KMS-11 (cell line): ENCODE measurements around the gene GRIA1.

Experiments used
- H2AFZ ChIP-seq: fragments of 200-600 bp; sonication (generic); 2 replicates; pipeline ENCODE4 v1.6.1; 2016; ENCODE audit warnings: antibody characterized with exemption, mixed run types, low read depth
- H3K27ac ChIP-seq: fragments of 200-600 bp; sonication (generic); 2 replicates; pipeline ENCODE4 v1.6.1; 2016; ENCODE audit warnings: mild to moderate bottlenecking, mixed run types
- H3K27me3 ChIP-seq: fragments of 200-600 bp; sonication (generic); 2 replicates; pipeline ENCODE4 v1.6.1; 2017; ENCODE audit warnings: mild to moderate bottlenecking, low read depth, mixed run types, moderate library complexity; ENCODE audit not compliant: insufficient read depth
- H3K36me3 ChIP-seq: fragments of 200-600 bp; sonication (generic); 2 replicates; pipeline ENCODE4 v1.6.1; 2017; ENCODE audit warnings: mild to moderate bottlenecking, mixed run types; ENCODE audit not compliant: insufficient read depth
- H3K4me1 ChIP-seq: fragments of 200-600 bp; sonication (generic); 2 replicates; pipeline ENCODE4 v1.6.1; 2016; ENCODE audit warnings: mild to moderate bottlenecking, low read depth, mixed run types; ENCODE audit not compliant: poor library complexity, severe bottlenecking
- H3K4me2 ChIP-seq: fragments of 200-600 bp; sonication (generic); 2 replicates; pipeline ENCODE4 v1.7.0; 2016; ENCODE audit warnings: mild to moderate bottlenecking, mixed run types
- H3K4me3 ChIP-seq: fragments of 200-600 bp; sonication (generic); IDR thresholded peaks from 2 replicates; pipeline ENCODE4 v1.6.1; 2017; ENCODE audit warnings: low read depth, low read length, mixed read lengths; ENCODE audit not compliant: insufficient read depth
- H3K79me2 ChIP-seq: fragments of 200-600 bp; sonication (generic); 2 replicates; pipeline ENCODE4 v1.6.1; 2016; ENCODE audit warnings: low read depth, mixed run types; ENCODE audit not compliant: insufficient read depth
- H3K9ac ChIP-seq: fragments of 200-600 bp; sonication (generic); 2 replicates; pipeline ENCODE4 v1.6.1; 2016; ENCODE audit warnings: mild to moderate bottlenecking, mixed run types
- H4K20me1 ChIP-seq: fragments of 200-600 bp; sonication (generic); 2 replicates; pipeline ENCODE4 v1.6.1; 2016; ENCODE audit warnings: mild to moderate bottlenecking, mixed run types; ENCODE audit not compliant: insufficient read depth
- TF ChIP-seq, protein P1 (sequence below): fragments of 200-600 bp; sonication (generic); conservative IDR thresholded peaks from 2 replicates; pipeline ENCODE4 v1.6.1; 2017; ENCODE audit warnings: low read depth, mild to moderate bottlenecking, antibody characterized with exemption, low read length, moderate library complexity, mixed read lengths

Gene GRIA1

DNA sequence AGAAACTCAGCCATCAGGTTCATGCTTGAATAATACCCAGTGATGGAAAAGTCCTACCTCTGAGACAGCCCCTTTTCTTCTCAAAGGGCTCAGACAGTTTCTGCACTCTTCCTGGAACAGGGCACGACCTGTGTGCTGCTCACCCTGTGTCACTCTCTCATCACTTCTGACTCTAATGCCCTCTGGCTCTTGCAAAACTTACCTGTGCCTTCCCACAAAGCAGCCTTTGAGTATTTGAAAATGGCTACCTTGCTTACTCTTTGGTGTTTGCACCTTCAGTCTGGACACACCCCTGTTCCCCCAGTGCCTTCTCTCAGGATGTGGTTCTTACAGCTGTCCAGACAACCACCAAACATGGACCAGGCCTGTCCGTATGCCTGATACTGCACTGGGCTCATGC is 171.4 kb downstream of the GRIA1 start:
- H3K36me3 ChIP-seq = no peaks in the 10 kb centered on the region
- H3K4me2 ChIP-seq = no peak overlapping the region
- TF ChIP-seq, protein P1, sequence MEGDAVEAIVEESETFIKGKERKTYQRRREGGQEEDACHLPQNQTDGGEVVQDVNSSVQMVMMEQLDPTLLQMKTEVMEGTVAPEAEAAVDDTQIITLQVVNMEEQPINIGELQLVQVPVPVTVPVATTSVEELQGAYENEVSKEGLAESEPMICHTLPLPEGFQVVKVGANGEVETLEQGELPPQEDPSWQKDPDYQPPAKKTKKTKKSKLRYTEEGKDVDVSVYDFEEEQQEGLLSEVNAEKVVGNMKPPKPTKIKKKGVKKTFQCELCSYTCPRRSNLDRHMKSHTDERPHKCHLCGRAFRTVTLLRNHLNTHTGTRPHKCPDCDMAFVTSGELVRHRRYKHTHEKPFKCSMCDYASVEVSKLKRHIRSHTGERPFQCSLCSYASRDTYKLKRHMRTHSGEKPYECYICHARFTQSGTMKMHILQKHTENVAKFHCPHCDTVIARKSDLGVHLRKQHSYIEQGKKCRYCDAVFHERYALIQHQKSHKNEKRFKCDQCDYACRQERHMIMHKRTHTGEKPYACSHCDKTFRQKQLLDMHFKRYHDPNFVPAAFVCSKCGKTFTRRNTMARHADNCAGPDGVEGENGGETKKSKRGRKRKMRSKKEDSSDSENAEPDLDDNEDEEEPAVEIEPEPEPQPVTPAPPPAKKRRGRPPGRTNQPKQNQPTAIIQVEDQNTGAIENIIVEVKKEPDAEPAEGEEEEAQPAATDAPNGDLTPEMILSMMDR = no peak

DNA sequence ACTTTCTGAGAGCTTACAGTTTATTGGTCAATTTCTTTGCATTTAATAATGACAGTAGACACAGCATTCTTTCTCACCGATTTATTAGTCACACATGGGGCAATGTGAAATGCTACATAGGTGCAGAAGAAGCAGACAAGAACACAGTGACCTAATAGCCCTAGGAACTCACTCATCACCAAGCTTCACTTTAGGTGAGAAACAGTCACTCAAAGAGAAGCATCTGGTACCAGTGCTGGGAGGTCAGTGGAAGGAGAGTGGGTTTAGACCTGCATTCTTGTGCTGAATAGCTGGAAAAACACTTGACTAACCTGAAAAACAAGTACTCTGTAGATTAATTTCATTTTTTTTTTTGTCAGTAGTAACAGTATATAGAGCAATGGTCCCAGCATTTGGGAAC is 179.6 kb downstream of the GRIA1 start:
- no peak overlapping the region for H2AFZ ChIP-seq
- H3K4me2 ChIP-seq = no peak overlapping the region

More for the DNA sequence above, 171.4 kb downstream of the GRIA1 start:
- Histone ChIP-seq H3K27ac (no peak overlapping the region), H3K79me2 (no peaks in the 10 kb centered on the region), H3K9ac (no peak overlapping the region), H4K20me1 (no peaks in the 10 kb centered on the region), H2AFZ (no peak overlapping the region), H3K27me3 (no peaks in the 10 kb centered on the region), H3K4me3 (no peak overlapping the region), H3K4me1 (no peaks in the 10 kb centered on the region)

DNA sequence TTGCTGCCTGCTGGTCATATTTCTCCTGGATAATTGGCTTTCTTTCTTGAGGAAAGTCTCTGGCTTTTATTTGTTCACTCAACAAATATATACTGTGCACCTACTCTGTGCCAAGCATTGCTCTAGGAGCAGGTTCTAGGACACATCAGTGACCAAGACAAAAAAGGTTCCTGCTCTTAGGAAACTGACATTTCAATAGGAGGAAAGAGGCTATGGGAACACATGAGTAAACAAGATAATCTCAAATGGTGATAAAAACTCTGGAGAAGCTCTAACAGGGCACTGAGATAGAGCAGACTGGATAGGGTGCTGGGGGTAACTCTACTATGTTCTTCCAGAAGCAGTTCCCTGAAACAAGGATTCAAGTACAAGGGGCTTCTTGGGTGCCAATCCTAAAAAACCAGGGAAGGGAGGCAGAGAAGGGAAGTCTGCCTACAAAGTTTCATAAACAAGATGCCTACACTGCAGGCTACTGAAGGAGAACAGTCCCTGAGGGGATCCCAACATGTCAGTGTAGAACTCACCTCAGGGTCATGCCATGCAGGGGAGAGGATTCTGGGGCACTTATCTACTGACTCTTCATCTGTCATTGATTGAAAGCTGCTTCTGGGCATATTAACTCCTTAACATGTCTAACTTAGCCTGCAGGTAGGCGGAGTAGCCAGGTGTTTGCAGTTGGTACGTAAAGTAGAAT is 181.3 kb downstream of the GRIA1 start:
- Histone ChIP-seq H3K36me3 (no peaks in the 10 kb centered on the region), H3K79me2 (no peaks in the 10 kb centered on the region), H3K4me2 (no peak overlapping the region), H3K4me1 (no peaks in the 10 kb centered on the region), H3K27me3 (no peaks in the 10 kb centered on the region), H3K9ac (no peak overlapping the region), H2AFZ (no peak overlapping the region), H3K27ac (no peak overlapping the region), H3K4me3 (no peak overlapping the region), H4K20me1 (no peaks in the 10 kb centered on the region)
- TF ChIP-seq, protein P1 = no peak

More for the DNA sequence above, 179.6 kb downstream of the GRIA1 start:
- H3K36me3 ChIP-seq = no peaks in the 10 kb centered on the region
- TF ChIP-seq, protein P1 = no peak
- no peaks in the 10 kb centered on the region for H3K4me1 ChIP-seq
- H3K9ac ChIP-seq = no peak overlapping the region
- H3K4me3 ChIP-seq = no peak overlapping the region
- no peaks in the 10 kb centered on the region for H4K20me1 ChIP-seq
- no peaks in the 10 kb centered on the region for H3K27me3 ChIP-seq
- no peaks in the 10 kb centered on the region for H3K79me2 ChIP-seq
- no peak overlapping the region for H3K27ac ChIP-seq

DNA sequence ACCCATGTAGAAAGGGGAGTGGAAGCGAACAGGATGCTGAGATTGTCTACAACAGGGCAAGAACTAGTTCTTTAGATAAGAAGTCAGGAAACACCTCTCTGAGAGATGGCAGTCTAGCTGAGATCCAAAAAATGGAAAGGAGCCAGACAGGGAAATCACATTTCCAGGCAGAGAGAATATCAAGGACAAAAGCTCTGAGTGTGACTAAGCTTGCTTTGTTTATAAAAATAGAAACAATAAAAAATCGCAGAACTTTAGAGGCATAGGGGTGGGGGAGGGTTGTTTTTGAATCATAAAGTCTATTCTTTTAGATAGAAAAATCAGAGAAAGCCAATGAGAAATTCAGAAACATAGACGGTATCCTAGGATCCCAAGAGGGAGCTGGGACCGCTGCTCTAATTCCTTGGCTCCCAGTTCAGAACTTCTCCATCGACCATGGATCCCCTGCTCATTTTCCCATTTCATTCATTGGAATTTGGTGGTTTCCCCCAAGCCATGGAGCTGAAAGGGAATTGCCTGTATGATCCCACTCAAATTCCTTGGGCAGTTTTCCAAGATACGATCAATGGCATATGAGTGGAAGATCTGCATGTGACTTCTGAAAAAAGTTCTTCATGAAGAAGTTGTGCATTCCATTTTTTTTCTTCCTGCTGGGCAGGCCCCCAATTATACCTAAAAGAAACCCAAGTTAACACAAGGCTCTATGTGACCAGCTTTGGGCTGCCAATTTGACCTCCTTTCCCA is 182.0 kb downstream of the GRIA1 start:
- no peak overlapping the region for H3K4me3 ChIP-seq
- H3K9ac ChIP-seq = no peak overlapping the region
- H3K27me3 ChIP-seq = no peaks in the 10 kb centered on the region
- TF ChIP-seq, protein P1 = no peak
- no peak overlapping the region for H3K27ac ChIP-seq
- H3K79me2 ChIP-seq = no peaks in the 10 kb centered on the region
- H3K4me2 ChIP-seq = no peak overlapping the region
- H3K4me1 ChIP-seq = no peaks in the 10 kb centered on the region
- H2AFZ ChIP-seq = no peak overlapping the region
- H4K20me1 ChIP-seq = no peaks in the 10 kb centered on the region
- H3K36me3 ChIP-seq = no peaks in the 10 kb centered on the region
